Panc1 (cell line): Measurements from ENCODE around the gene CCDC185. TPM values are rescaled to one million over a fixed set of nuclear protein-coding genes. Genes with fewer than 3 reads are reported as not detected.

Experiments
- ATAC-seq: fragments of 200-7000 bp; cut with Tn5 transposase; 2 replicates; pipeline ENCODE4 v1.9.1; 2020; ENCODE audit warnings: mild to moderate bottlenecking, moderate library complexity
- BruUV-seq: library from RNA; stranded (reverse); fragments of 400-500 nt; replicated peaks from 2 replicates; lab custom pipeline; 2021; lab: Mats Ljungman, UMichigan
- CTCF ChIA-PET: fragments of 300-600 bp; sonication (Branson Sonifier 250); formaldehyde crosslinking; loops from one replicate; lab custom pipeline; 2022; ENCODE audit warnings: antibody characterized with exemption; lab: Charles Lee
- POLR2A ChIA-PET: fragments of 300-600 bp; sonication (Branson Sonifier 250); formaldehyde crosslinking; loops from one replicate; lab custom pipeline; 2022; ENCODE audit warnings: antibody characterized with exemption; lab: Charles Lee
- DNase-seq: peaks from one replicate; pipeline ENCODE4 v3.0.0-alpha.2; 2010; ENCODE audit warnings: low read depth, low spot score
- H3K27ac ChIP-seq: 2 replicates; pipeline ENCODE4 v1.5.1; 2011; ENCODE audit warnings: mild to moderate bottlenecking, low read length, inconsistent platforms
- H3K27me3 ChIP-seq: fragments of 200-500 bp; sonication (Bioruptor generic); 2 replicates; pipeline ENCODE4 v1.6.0; 2014; ENCODE audit warnings: low read length, inconsistent platforms; ENCODE audit not compliant: control insufficient read depth, insufficient read depth
- H3K36me3 ChIP-seq: fragments of 200-500 bp; sonication (Bioruptor generic); 2 replicates; pipeline ENCODE4 v1.5.1; 2014; ENCODE audit warnings: inconsistent platforms, mild to moderate bottlenecking, low read length, moderate library complexity; ENCODE audit not compliant: control insufficient read depth, insufficient read depth
- H3K4me1 ChIP-seq: 2 replicates; pipeline ENCODE4 v1.5.1; 2011; ENCODE audit warnings: inconsistent platforms, mild to moderate bottlenecking, low read length, moderate library complexity; ENCODE audit not compliant: control insufficient read depth, insufficient read depth
- H3K4me3 ChIP-seq, 2 experiments: 2 replicates each; pipeline ENCODE4 v1.5.1; 2011 to 2012; ENCODE audit warnings: low read depth in 2 of 2, low read length in 2 of 2, mild to moderate bottlenecking in 2 of 2, inconsistent platforms in 1 of 2, moderate library complexity in 1 of 2
- H3K9me3 ChIP-seq: fragments of 200-500 bp; sonication (Bioruptor generic); 2 replicates; pipeline ENCODE4 v1.5.1; 2014; ENCODE audit warnings: low read depth, mild to moderate bottlenecking, inconsistent platforms, low read length, moderate library complexity; ENCODE audit not compliant: control insufficient read depth, insufficient read depth
- POLR2AphosphoS5 ChIP-seq: IDR thresholded peaks from 2 replicates; pipeline ENCODE4 v1.6.1; 2012; ENCODE audit warnings: mild to moderate bottlenecking, low read depth, low read length, moderate library complexity
- SIN3A ChIP-seq: IDR thresholded peaks from 2 replicates; pipeline ENCODE4 v1.6.1; 2012; ENCODE audit warnings: low read depth, mild to moderate bottlenecking, low read length, moderate library complexity, borderline replicate concordance; ENCODE audit not compliant: insufficient read depth
- TCF7L2 ChIP-seq: IDR thresholded peaks from 2 replicates; pipeline ENCODE4 v1.6.1; 2011; ENCODE audit warnings: mild to moderate bottlenecking, low read depth, low read length, inconsistent platforms
- in situ Hi-C: cut with HindIII; loops from 2 replicates; pipeline ENCODE4 v1.10.0; 2016; ENCODE audit warnings: low sequenced_read_pairs, low pct_unique_long_range_greater_than_20kb
- intact Hi-C: fragments of 100-400 bp; cut with micrococcal nuclease; formaldehyde crosslinking; loops from one replicate; pipeline ENCODE4 v1.10.0; 2022; ENCODE audit not compliant: unreplicated experiment
- total RNA-seq: library from RNA; stranded (reverse); gene quantifications from one replicate; pipeline ENCODE4 v1.2.1, GENCODE V29; 2021; ENCODE audit not compliant: unreplicated experiment
- TF ChIP-seq, protein P1 (sequence below), 2 experiments: IDR thresholded peaks; 2 replicates each; pipeline ENCODE4 v1.6.1; 2011 to 2012; ENCODE audit warnings: low read depth in 2 of 2, control low read depth in 1 of 2, low read length in 1 of 2, mild to moderate bottlenecking in 1 of 2, moderate library complexity in 1 of 2; ENCODE audit not compliant: insufficient read depth in 1 of 2
- TF ChIP-seq, protein P2 (sequence below): fragments of 450-650 bp; IDR thresholded peaks from 2 replicates; pipeline ENCODE4 v1.5.1; 2017; ENCODE audit warnings: mild to moderate bottlenecking

The CCDC185 gene
- total RNA-seq, 1 experiment from 2014 or later, result not detected

DNA sequence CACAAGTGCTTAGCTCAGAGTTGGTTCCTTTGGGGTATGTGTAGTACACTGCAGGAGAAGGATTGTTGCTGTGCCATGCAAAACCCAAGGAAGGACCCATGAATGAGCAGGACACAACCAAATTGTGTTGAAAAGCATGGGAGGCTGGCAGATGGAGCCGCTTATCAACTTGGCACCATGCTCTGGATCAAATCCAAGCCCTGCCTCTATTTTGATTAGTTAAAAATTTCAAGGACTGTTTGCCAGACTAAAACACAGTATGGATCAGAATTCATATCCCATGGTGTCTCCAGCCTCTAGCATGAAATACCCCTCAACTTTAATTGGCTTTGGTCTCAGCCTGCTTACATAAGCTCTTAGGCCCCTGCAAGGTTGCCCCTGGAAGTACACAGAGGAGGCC, 27.8 kb downstream of the CCDC185 start:
- ChIA-PET CTCF (no interaction called here), POLR2A (no interaction called here)
- Histone ChIP-seq H3K4me3 (no peak overlapping the region), H3K9me3 (no peaks in the 10 kb centered on the region), H3K27ac (no peak overlapping the region), H3K27me3 (no peaks in the 10 kb centered on the region), H3K36me3 (no peaks in the 10 kb centered on the region), H3K4me1 (no peaks in the 10 kb centered on the region)
- DNase-seq (no peak), ATAC-seq (no peak)
- intact Hi-C loops, result no loop called here
- no TSS peak for BruUV-seq
- TF ChIP-seq TCF7L2, result no peak
- TF ChIP-seq, protein P1, sequence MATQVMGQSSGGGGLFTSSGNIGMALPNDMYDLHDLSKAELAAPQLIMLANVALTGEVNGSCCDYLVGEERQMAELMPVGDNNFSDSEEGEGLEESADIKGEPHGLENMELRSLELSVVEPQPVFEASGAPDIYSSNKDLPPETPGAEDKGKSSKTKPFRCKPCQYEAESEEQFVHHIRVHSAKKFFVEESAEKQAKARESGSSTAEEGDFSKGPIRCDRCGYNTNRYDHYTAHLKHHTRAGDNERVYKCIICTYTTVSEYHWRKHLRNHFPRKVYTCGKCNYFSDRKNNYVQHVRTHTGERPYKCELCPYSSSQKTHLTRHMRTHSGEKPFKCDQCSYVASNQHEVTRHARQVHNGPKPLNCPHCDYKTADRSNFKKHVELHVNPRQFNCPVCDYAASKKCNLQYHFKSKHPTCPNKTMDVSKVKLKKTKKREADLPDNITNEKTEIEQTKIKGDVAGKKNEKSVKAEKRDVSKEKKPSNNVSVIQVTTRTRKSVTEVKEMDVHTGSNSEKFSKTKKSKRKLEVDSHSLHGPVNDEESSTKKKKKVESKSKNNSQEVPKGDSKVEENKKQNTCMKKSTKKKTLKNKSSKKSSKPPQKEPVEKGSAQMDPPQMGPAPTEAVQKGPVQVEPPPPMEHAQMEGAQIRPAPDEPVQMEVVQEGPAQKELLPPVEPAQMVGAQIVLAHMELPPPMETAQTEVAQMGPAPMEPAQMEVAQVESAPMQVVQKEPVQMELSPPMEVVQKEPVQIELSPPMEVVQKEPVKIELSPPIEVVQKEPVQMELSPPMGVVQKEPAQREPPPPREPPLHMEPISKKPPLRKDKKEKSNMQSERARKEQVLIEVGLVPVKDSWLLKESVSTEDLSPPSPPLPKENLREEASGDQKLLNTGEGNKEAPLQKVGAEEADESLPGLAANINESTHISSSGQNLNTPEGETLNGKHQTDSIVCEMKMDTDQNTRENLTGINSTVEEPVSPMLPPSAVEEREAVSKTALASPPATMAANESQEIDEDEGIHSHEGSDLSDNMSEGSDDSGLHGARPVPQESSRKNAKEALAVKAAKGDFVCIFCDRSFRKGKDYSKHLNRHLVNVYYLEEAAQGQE (IDR thresholded peaks at IDR 0.05; ENCODE audit: insufficient read depth in 1 of 2, low read depth in 2 of 2, low read length in 1 of 2), result no peak
- TF ChIP-seq POLR2AphosphoS5, result no peak
- TF ChIP-seq, protein P2, sequence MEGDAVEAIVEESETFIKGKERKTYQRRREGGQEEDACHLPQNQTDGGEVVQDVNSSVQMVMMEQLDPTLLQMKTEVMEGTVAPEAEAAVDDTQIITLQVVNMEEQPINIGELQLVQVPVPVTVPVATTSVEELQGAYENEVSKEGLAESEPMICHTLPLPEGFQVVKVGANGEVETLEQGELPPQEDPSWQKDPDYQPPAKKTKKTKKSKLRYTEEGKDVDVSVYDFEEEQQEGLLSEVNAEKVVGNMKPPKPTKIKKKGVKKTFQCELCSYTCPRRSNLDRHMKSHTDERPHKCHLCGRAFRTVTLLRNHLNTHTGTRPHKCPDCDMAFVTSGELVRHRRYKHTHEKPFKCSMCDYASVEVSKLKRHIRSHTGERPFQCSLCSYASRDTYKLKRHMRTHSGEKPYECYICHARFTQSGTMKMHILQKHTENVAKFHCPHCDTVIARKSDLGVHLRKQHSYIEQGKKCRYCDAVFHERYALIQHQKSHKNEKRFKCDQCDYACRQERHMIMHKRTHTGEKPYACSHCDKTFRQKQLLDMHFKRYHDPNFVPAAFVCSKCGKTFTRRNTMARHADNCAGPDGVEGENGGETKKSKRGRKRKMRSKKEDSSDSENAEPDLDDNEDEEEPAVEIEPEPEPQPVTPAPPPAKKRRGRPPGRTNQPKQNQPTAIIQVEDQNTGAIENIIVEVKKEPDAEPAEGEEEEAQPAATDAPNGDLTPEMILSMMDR, result no peak
- no peak for TF ChIP-seq SIN3A
- in situ Hi-C loops, result no loop called here

DNA sequence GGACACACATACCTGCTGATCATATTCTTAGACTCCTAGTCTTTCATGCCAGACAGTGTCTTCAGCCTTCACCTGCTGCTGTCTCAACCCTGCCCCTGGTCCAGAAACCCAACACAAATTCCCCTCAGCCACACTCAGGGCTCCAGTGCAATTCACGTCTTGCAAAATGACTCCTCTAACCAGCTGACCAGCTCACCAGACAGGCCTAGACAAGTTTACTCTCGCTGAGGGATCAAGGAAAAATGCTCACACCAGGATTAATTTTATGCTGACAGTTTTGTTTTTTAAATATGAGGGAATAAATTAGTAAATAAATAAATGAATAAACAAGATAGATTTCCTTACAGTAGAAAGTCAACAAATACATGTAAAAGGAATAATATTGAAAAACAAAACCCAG, 28.5 kb downstream of the CCDC185 start:
- no peaks in the 10 kb centered on the region for H3K9me3 ChIP-seq
- H3K27me3 ChIP-seq, result peaks cover 3% of the 10 kb centered on the region; the same call in 1 of the 2 replicates
- BruUV-seq, result no TSS peak
- no peak overlapping the region for H3K27ac ChIP-seq
- TF ChIP-seq TCF7L2 (no peak), SIN3A (no peak), POLR2AphosphoS5 (no peak)
- TF ChIP-seq, protein P2, result no peak
- TF ChIP-seq, protein P1 (IDR thresholded peaks at IDR 0.05; ENCODE audit: insufficient read depth in 1 of 2, low read depth in 2 of 2, low read length in 1 of 2), result no peak
- no peaks in the 10 kb centered on the region for H3K4me1 ChIP-seq
- ATAC-seq, result no peak
- CTCF ChIA-PET, result no interaction called here
- intact Hi-C loops, result no loop called here
- no peak for DNase-seq
- no peaks in the 10 kb centered on the region for H3K36me3 ChIP-seq
- POLR2A ChIA-PET, result no interaction called here
- no peak overlapping the region for H3K4me3 ChIP-seq
- in situ Hi-C loops, result no loop called here
